ENCODE results near the gene ZDHHC7. TPM values are rescaled to one million over a fixed set of nuclear protein-coding genes. Genes with fewer than 3 reads are reported as not detected.

The ZDHHC7 gene, protein sequence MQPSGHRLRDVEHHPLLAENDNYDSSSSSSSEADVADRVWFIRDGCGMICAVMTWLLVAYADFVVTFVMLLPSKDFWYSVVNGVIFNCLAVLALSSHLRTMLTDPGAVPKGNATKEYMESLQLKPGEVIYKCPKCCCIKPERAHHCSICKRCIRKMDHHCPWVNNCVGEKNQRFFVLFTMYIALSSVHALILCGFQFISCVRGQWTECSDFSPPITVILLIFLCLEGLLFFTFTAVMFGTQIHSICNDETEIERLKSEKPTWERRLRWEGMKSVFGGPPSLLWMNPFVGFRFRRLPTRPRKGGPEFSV
- 57.1 to 68.0 TPM (median 64.1 TPM) in 5 replicates for total RNA-seq (2022; extraction: Qiagen RNA extraction; ENCODE audit: low read depth)

GRCh38 chr16:85010931-85011845, at the start of gene ZDHHC7:
Gene ZDHHC7, minus strand, starts transcription at chr16:85011535. Its CDS starts 20,917 bp downstream, at chr16:84990618.

DNA sequence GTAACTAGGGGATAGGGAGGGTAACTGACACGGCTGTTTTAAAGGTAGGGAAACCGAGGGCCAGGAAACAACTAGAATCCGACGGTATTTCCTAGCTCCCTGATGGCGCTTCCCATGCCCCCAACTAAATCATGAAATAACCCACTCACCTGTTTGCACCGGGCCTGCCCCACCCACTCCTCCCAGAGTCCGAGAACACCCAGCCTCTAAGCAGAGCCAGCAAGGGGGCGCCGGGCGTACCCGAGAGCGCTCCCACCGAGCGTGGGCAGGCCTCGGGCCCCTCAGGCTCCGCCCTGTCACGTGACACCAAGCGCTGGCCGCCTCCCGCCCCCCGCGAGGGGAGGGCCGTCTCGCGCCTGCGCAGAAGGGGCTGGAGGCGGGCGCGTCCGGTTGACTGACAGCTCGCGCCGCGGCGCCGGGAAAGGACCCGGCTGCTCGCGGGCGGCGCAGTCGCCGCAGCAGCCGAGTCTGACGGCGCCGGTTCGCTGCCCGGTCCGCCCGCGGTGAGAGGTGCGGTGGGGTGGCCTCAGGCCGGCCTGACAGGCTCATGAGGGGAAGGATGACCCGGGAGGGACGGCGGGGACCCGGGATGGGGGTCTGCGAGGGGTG, 16.1 kb upstream of the ZDHHC7 start, which contains the start of gene KIAA0513:
TSS of gene KIAA0513 (plus strand) at position 447 of the 609 bp plus-strand sequence. CDS start 39,277 bp downstream, outside the sequence.

Other genes with a start within 250 kb of the ZDHHC7 start
- gene CRISPLD2, start 191.6 kb downstream of the ZDHHC7 start, total RNA-seq (2022; extraction: Qiagen RNA extraction; ENCODE audit: low read depth): 2.6 to 4.0 TPM (median 3.8 TPM) in 5 replicates
- 1.4 to 2.0 TPM (median 1.9 TPM) in 5 replicates for gene KIAA0513, start 16.3 kb upstream of the ZDHHC7 start, total RNA-seq (2022; extraction: Qiagen RNA extraction; ENCODE audit: low read depth)
- not detected in 5 replicates for gene CIBAR2, start 100.9 kb upstream of the ZDHHC7 start, total RNA-seq (2022; extraction: Qiagen RNA extraction; ENCODE audit: low read depth)

All from A549 treated with CpdA at 1 μM for 4 hours (cell line).